Right forelimb (tissue), 1 donor: Measurements from ENCODE around the gene MFSD12.

Experiments used
- DNase-seq: peaks from one replicate; pipeline ENCODE4 v3.0.0-alpha.2; 2018

MFSD12 gene

DNA sequence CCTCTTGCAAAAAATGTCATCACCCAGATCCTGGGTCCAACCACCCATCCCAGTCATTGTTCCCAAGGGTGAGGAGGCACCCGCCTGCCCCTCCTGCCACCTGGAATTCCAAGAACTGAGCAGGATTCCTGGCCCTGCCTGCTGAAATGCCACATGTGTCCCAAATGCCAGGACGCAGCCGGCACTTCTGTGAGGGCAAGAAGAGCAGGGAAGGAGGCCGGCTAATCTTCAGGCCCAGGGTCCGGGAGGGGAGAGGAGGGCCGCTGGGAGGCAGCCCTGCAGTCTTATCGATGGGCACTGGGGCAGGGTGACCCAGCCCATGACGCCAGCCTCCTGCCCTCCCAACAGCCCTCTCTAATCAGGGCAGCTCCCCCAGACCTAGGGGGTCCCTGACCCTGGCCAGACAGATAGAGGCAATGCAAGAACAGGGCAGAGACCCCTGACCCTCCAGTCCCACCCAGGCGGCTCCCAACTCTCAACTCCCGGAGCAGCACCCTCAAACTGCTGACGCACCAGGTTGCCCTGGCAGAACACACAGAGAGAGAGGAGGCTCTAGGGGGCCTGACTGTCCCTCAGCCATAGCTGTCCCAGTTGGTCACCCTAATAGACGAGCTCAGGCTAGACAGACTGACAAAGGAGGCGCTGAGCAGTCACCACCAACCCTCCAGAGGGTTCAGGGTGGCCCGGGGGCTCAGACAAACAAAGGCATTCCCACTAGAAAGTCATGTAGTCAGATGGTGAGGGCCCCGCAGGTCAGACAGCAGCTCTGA, 1.5 kb downstream of the MFSD12 start:
- no peak for DNase-seq

DNA sequence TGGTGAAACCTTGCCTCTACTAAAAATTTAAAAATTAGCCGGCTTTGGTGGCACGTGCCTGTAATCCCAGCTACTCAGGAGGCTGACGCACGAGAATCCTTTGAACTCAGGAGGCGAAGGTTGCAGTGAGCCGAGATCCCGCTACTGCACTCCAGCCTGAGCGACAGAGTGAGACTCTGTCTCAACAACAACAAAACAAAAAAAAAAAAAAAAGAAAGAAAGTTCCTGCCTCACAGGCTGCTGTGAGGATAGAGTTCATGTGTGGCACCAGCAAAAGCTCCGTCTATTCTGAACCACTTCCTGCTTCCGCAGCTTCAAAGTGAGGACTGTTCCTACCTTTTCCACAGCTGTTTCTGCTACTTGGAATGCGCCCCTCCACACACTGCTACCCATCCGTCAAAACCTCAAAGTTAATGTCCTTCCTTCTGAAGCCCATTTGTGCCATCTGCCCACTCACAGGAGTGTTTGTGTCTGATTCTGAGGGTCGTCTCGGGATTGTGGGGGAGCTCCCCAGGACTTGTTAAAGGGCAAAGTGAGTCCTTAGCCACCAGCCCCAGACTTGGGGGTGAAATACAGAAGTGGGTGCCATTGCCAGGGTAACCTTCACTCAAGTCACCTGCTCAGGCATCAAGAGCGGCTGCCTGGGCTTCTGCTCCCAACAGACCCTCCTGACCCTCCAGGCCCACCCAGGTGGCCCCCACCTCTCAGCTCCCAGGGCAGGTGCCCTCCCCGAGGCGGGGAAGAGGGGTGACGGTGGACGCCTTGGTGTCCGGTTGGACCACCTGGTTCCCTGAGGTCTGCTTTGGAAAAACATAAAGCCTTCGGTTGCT, 2.9 kb downstream of the MFSD12 start:
- no peak for DNase-seq

DNA sequence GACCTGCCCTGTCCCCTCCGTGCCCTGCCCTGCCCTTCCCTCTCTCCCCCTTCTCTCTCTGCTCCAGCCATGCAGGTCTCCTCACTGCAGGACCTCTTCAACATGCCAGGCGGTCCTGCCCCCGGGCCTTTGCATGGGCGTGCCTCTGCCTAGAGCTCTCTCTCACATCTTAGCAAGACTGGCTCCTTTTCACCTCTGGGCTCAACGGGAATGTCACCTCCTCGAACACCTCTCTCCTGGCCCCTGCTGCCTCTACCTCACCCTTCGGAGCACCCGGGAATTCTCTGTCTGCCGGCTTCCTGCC, 5.6 kb downstream of the MFSD12 start:
- no peak for DNase-seq

DNA sequence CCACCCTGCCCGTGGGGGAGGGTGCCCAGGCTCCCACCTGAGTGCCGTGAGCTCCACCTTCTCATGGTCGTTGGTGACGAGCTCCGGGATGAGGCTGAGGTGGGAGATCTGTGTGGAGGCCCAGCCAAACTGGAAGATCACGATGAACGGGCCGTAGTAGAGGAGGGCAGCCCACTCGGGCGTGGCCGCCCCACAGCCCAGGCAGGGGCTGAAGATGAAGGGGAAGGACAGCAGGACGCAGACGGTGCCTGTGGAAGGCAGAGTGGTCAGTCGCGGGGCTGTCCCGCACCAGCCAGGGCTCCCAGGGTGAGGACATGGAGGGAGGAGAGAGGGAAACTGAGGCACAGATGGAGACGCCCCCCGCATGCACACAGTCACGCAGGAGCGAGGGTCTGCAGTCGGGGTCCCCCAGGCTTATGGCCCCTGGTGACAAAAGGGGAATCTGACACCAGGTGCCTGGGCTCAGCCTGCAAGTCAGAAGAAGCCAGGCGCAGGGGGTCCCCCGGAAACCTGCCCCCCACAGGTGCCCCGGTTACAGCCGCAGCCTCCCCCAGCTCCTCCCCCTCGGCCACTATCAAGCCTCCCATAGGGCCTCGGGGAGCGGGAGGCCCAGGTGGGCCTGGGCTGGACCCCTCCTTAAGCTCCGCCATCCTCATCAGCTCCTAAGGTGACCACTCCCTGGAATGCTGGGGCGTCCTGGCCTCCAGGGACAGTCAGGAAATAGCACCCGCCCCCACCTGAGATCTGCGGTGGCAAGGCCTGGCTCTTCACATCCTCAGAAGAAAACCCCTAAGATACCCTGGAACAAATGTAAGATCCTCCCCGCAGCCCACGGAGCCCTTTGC, 6.2 kb downstream of the MFSD12 start:
- DNase-seq: no peak

DNA sequence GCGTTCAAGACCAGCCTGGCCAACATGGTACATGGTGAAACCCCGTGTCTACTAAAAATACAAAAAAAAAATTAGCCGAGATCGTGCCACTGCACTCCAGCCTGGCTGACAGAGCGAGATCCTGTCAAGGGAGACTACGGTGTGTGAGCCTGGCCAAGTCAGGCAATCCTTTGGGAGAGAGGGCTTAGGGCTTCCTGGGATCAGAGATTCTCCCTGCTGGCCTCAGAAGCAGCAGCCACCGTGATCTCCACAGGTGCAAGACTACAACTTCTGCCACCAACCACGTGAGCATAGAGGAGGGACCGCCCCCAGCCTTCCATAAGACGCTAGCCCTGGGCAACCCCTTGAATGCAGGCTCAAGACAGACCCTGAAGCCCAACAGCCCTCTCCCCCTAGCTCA, 7.6 kb downstream of the MFSD12 start:
- DNase-seq: no peak

DNA sequence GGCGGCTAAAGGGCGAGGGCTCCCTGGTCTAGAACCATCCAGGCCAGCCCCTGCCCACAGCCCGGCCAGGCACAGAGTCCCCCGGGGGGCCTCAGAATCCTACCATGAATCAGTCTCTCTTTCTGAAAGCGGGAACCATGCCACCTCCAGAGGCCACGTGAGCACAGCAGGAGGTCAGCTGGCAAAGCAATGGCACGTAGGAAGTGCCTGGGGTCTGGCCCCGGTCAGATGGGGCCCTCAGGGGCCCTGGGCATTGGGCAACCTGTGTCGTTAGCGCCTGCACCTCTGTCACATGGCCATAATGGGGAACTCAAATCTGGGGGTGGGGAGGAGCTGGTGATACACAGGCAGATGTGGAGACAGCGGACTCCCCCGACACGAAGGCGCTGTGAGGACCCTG, 8.8 kb downstream of the MFSD12 start:
- no peak for DNase-seq

DNA sequence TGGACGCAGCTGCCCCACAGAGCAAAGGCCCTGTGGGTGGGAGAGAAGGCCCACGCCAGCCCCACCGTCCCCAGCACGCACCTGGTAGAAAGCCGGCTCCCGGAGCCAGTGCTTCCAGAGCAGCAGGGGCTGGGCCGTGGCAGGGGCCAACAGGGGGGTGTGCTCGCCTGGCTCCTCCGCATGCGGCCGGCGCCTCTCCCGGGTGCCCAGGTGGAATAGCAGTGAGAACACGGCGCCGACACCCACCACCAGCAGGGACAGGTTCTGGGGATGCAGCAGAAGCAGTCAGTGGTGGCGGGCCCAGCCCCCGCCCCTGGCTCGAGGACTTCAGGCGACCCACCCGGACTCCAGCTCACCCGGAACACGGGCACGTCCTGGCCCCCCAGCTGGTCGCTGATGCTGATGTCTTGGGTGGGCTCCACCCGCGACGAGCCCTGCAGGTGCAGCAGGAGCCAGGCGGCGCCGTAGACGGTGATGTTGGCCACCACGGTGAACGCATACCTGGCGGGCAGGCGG, 9.6 kb downstream of the MFSD12 start:
- no peak for DNase-seq

DNA sequence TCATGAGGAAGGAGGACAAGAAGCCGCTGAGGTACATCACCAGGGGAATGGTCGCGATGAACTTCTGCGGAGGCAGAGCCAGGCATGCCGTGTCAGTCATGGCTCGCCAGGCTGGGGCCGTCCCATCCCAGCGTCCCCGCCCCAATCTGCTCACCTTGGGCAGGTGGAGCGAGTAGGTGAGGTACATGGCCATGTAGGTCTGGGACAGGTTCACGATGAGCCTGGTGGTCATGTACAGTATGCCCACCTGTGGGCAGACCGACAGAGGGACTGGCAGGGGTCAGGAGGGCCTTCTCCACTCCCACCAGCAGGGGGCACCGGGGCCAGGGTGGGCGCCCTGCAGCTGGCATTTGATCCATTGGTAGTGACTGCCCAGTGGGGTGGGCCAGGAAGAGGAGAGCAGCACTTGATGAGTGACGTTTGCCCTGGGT, 10.1 kb downstream of the MFSD12 start:
- DNase-seq: no peak

DNA sequence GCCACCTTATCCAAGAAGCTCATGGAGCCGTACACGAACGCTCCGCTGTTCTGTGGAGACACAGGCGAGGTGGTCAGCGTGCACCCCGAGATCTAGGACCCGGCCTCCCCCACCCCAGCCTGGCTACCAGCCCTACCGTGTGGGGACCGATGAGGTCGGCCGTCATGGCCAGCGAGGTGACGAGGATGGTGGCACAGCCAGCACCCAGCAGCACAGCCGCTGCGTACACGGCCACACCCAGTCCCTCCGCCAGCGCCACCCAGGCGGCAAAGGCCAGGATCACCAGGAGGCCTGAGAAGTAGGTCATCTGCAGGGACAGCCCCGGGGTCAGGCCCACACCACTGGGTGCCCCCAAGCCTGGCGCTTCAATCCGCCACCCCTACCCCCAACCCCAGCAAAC, 11.3 kb downstream of the MFSD12 start:
- DNase-seq: no peak

DNA sequence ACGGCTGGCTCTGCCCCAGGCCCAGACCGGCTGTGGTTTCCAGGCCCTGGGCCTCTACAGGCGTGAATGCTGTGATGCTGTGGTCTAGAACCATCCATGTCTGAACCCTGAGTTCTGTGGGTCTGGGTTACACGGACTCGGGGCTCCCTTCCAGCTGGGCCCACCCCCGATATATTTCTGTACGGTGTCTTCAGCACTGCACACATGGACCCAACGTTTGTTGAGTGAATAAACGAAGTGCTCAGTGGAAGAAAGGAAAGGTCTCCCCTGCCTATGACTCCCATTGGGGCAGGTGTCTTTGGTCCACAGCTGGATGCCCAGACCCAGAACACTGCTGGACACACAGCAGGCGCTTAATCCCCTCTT, 11.7 kb downstream of the MFSD12 start:
- no peak for DNase-seq

DNA sequence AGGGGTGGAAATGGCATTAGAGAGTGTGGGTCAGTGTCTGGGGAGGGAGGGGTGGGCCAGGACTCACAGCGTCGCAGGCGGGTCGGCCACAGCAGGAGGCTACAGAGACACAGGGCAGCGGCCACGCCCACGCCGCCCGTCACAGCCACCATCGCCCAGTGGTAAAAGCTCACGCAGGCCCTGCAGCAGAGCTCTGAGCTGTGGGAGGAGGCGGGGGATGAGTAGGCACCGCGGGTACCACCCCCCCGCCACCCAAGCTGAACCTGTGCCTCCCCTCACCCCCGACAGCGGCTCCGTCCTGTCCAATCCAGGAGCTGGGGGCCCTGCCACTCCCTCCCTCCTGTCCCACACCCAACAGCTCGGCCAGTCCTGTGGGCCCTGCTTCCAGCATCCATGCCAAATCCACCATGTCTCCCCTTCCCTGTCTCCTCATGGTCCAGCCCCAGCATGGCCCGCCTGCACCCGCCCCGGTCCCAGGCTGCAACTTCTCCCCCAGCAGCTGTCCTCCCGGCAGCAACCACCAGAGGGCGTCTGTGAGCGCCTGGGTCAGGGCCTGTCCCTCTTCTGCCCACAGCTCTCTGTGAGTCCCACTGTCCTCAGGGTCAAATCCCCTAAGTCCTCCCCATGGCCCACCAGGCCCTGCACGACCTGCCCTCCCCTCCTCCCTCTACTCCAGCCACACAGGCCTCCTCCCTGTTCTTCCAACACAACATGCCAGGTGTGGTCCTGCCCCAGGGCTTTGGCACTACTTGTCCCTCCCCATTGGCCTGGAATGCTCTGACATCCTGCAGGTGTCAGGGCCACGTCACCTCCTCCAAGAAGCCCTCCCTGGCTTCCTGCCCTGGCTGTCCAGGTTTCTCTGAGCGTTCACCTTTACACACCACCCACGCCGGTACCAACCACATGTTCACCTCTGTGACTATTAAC, 12.4 kb downstream of the MFSD12 start:
- DNase-seq: peak; percentile 77

DNA sequence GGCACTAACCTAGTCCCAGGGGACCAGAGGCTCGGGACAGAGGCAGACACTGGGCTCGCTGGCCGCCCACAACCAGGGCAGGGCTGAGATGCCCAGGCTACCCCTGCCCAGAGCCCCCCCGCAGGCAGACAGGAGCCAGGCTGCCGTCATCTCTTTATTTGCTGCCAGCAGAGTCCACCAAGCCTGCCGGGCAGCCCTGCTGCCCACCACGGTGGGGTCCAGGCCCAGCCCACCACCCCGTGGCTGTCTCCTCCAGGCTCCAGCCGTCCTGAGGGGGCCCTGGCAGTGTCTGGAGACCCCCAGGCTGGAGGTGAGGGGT, 13.4 kb downstream of the MFSD12 start:
- no peak for DNase-seq

DNA sequence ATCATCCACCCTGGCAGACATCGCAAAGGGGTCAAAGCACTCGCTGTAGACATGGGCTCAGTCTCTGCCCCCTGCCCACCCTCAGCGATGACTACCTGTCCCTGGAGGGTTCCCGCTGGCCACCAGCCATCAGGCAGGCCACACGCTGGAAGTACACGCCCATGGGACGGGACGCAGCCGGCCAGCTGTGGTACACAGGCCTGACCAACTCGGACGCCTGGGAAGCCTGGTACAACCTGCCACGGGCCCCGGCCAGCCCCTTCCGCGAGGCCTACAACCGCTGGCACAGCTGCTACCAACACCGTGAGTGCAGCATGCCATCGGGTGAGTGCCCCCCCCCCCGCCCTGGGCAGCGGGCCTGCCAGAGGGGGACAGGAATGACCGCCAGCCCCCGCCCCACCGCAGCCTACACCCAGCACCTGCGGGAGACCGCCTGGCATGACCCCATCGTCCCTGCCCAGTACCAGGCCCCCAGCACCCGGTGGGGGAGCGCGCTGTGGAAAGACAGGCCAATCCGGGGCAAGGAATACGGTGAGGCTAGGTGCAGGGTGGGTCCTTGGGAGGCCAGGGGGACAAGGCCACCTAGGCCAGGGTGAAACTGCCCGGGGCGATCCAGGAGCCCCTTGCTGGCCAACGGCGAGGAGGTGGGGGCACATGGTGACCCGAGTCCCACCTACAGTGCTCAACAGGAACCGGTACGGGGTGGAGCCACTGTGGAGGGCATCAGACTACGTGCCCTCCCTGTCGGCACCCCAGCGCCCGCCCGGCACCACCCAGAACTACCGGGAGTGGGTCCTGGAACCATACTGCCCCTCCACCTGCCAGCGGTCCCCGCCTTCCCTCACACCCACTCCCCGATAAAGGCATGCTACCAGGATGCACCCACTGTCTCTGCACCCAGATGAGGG, 14.0 kb downstream of the MFSD12 start:
- no peak for DNase-seq

DNA sequence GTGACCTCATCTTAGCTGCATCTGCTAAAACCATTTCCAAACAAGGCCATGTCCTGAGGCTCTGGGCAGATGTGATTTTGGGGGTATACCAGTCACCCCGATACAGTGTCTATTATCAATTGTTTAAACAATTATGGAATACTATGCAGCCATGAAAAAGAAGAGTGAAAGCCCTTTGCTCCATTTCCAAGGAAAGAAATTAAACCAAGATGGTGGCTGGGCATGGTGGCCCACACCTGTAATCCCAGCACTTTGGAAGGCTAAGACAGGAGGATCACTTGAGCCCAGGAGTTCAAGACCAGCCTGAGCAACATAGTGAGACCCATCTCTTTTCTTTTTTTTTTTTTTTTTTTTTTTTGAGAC, 17.6 kb downstream of the MFSD12 start:
- no peak for DNase-seq

DNA sequence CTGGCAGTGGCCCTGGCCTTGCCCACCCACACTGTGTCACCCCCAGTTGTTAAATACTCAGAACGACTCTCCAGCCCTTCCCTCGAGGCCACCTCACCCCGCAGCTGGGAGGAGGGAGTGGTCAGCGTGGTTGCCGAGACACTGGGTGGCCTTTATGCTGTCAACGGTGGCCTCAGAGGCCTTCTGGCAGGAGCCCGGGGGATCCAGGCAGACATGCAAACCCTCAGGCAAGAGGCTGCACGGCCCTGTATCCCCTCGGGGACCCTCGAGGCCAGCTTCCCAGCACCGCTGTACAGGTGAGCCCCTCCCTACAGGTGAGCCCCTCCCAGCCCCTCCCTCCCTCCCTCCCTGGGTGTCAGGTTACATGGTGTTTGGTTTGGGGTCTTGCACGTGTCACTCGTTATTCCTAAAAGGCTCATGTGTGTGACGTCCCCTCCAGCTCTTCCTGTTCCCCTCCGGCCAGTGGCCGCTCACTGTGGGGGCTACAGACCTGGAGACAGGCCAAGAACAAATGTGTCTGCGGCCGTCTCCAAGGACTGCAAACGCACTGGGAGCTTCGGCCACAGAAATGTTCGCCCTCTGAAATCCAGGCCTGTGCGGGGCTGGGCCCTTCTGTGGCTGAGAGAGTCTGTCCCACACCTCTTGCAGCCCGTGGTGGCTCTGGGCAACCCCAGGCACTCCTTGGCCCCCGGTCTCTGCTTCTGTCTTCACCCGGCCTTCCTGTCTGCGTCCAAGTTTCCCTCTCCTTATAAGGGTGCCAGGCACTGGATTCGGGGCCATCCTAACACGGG, 18.2 kb downstream of the MFSD12 start, which contains the start of gene TEKTIP1:
TEKTIP1 (plus strand) TSS at position 210 of the 791 bp plus-strand sequence; CDS start at position 214, 4 bp downstream.
- DNase-seq: no peak

DNA sequence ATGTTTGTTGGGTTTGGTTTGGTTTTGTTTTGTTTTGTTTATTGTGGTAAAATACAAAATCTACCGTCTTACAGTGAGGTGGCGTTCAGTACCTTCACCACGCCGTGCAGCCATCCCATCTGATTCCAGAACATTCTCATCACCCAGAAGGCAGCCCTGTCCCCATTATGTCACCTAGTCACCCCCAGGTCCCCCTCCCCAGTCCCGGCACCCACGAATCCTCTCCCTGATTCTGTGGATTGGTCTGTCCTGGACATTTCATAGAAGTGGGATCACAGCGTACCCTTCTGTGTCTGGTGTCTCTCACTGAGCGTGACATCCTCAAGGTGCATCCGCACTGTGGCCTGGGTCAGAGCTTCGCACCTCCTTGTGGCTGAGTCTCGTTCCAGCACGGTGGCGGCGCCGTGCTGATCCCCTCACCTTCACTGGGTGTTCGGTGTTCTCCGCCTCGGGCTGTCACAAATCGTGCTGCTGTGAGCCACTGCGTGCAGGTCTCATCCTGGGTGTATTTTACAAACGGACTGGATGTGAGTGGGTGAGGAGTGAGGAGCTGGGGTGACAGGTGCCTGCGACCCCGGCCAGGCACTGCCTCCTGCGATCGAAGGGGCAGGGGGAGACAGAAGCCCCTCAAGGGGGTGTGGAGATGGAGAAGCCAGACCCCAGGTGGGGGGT, 19.0 kb downstream of the MFSD12 start:
- DNase-seq: no peak

DNA sequence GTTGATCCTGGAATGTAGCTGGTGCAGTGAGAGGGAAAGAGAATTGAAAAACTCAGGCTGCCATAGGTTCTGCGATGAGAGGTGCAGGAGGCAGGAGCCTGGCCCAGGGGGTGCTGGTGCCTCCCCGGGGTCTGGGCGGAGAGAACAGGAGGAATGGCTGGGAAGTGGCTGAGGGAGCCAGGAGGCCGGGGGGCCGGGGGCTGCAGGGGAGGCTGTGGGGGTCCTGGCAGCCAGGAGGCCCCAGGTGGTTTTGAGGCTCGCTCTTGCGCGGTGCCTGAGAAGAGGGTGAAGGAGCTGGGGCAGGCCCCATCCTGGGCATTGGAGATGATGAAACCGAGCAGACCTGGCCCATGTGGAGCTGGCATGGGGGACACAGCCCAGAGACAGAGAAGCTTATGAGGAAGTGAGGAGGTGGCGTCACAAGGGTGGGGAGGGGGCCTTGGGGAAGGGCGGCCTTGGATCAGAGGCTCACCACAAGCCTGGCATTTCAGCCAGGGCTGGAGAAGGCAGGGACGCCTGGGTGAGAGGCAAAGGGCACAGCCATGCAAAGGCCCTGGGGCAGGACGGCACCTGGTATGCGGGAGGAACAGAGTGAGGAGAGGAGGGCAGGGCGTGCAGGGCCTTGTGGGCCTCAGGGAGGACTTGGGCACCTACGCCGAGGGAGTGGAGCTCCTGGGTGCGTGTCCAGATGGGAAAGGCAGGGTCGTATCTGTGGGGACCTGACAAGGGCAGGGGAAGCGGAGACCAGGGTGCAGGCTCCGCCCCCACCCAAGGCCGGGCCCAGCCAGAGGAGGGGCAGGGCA, 19.7 kb downstream of the MFSD12 start:
- no peak for DNase-seq

DNA sequence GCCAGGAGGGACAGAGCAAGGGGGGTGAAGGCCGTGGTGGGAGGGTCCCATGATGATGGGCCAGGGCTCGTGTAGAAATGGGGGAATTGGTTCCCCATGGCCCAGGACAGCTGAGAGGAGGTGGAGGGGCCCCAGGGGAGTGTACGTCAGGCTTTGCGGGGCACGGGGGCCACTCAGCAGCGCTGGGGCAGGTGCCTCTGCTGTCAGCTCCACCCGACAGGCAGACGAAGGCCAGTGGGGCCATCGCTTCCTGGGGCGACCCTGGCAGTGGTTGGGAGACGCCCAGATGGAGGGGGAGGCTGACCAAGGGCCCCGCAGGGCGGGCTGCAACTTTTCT, 20.3 kb downstream of the MFSD12 start:
- no peak for DNase-seq
